Activated CD4-positive, alpha-beta T cell treated with anti-CD3 and anti-CD28 coated beads for 36 hours (primary cell): Measurements from ENCODE around the gene RGPD5. TPM values are rescaled to one million over a fixed set of nuclear protein-coding genes. Genes with fewer than 3 reads are reported as not detected.
"Not testable (repeated sequence)": the region's sequence is repeated elsewhere in the genome, so short reads cannot be mapped to it uniquely, and the experiment has no call there.

Source experiments
- ATAC-seq: fragments of 200-7000 bp; cut with Tn5 transposase; one replicate; pipeline ENCODE4 v1.10.0; 2021; ENCODE audit warnings: mild to moderate bottlenecking, moderate library complexity
- CTCF ChIA-PET: fragments of 350-600 bp; sonication (Branson Sonifier 250); formaldehyde crosslinking; loops from one replicate; lab custom pipeline; 2021; ENCODE audit warnings: antibody characterized with exemption; lab: Charles Lee
- POLR2A ChIA-PET: fragments of 350-600 bp; sonication (Branson Sonifier 250); formaldehyde crosslinking; loops from one replicate; lab custom pipeline; 2021; ENCODE audit warnings: antibody characterized with exemption, inconsistent platforms; lab: Charles Lee
- DNase-seq: peaks from one replicate; pipeline ENCODE4 v3.0.0-alpha.2; 2020
- H3K27ac Mint-ChIP-seq: one replicate; pipeline ENCODE4 v1.8.0; 2021; ENCODE audit warnings: mixed read lengths
- H3K27me3 Mint-ChIP-seq: one replicate; pipeline ENCODE4 v1.8.0; 2021; ENCODE audit warnings: mixed read lengths
- H3K36me3 Mint-ChIP-seq: one replicate; pipeline ENCODE4 v1.8.0; 2021; ENCODE audit warnings: low read depth, mixed read lengths
- H3K4me1 Mint-ChIP-seq: one replicate; pipeline ENCODE4 v1.8.0; 2021; ENCODE audit warnings: mixed read lengths
- H3K4me3 Mint-ChIP-seq: one replicate; pipeline ENCODE4 v1.8.0; 2021; ENCODE audit warnings: mild to moderate bottlenecking, moderate library complexity, mixed read lengths
- H3K9me3 Mint-ChIP-seq: one replicate; pipeline ENCODE4 v1.8.0; 2021; ENCODE audit warnings: low read depth, mixed read lengths
- intact Hi-C, 2 experiments: fragments of 100-400 bp; cut with DNase I in 1 of 2; cut with micrococcal nuclease in 1 of 2; formaldehyde crosslinking; loops; one replicate each; pipeline versions ENCODE4 v1.14.2 to v1.15.1; 2022 to 2024; cut with DNase I, micrococcal nuclease
- total RNA-seq, 2 experiments: library from RNA; stranded (reverse); gene quantifications; one replicate each; pipeline ENCODE4 v1.2.3, GENCODE V29; 2021

RGPD5 gene
- total RNA-seq, 2 experiments from 2014 or later: 25.4 to 27.0 TPM

GRCh38 chr2:109782446-109782993, 11.6 kb upstream of the RGPD5 start:
- intact Hi-C loops, H3K4me1 Mint-ChIP-seq, H3K9me3 Mint-ChIP-seq, POLR2A ChIA-PET, DNase-seq, H3K27ac Mint-ChIP-seq, CTCF ChIA-PET, H3K27me3 Mint-ChIP-seq, H3K4me3 Mint-ChIP-seq, H3K36me3 Mint-ChIP-seq, ATAC-seq: not testable (repeated sequence)

- CTCF ChIA-PET, POLR2A ChIA-PET, H3K9me3 Mint-ChIP-seq, H3K36me3 Mint-ChIP-seq, H3K27me3 Mint-ChIP-seq, DNase-seq, H3K27ac Mint-ChIP-seq, intact Hi-C loops, ATAC-seq, H3K4me3 Mint-ChIP-seq, H3K4me1 Mint-ChIP-seq: not testable (repeated sequence)
Observed at GRCh38 chr2:109791530-109792279, 2.4 kb upstream of the RGPD5 start.

- not testable (repeated sequence) for H3K4me1 Mint-ChIP-seq, DNase-seq
Observed at GRCh38 chr2:109792659-109793058, 1.4 kb upstream of the RGPD5 start.

GRCh38 chr2:109871129-109871751, 77.1 kb downstream of the RGPD5 start:
- POLR2A ChIA-PET, H3K9me3 Mint-ChIP-seq, H3K36me3 Mint-ChIP-seq, H3K27me3 Mint-ChIP-seq, H3K4me1 Mint-ChIP-seq, CTCF ChIA-PET, H3K27ac Mint-ChIP-seq, DNase-seq, H3K4me3 Mint-ChIP-seq, intact Hi-C loops: not testable (repeated sequence)
- peak; percentile 89 for ATAC-seq

More at GRCh38 chr2:109792659-109793058, 1.4 kb upstream of the RGPD5 start:
- CTCF ChIA-PET, H3K36me3 Mint-ChIP-seq, POLR2A ChIA-PET, intact Hi-C loops, H3K27ac Mint-ChIP-seq, H3K9me3 Mint-ChIP-seq, H3K4me3 Mint-ChIP-seq, H3K27me3 Mint-ChIP-seq: not testable (repeated sequence)
- ATAC-seq: peak; percentile 30

GRCh38 chr2:109876625-109877024, 82.5 kb downstream of the RGPD5 start:
- ATAC-seq, CTCF ChIA-PET, H3K4me3 Mint-ChIP-seq, H3K36me3 Mint-ChIP-seq, H3K27me3 Mint-ChIP-seq, DNase-seq, intact Hi-C loops, POLR2A ChIA-PET, H3K4me1 Mint-ChIP-seq, H3K27ac Mint-ChIP-seq, H3K9me3 Mint-ChIP-seq: not testable (repeated sequence)

GRCh38 chr2:109882112-109882511, 88.0 kb downstream of the RGPD5 start:
- ATAC-seq, H3K36me3 Mint-ChIP-seq, H3K4me1 Mint-ChIP-seq, DNase-seq, H3K9me3 Mint-ChIP-seq, intact Hi-C loops, POLR2A ChIA-PET, H3K4me3 Mint-ChIP-seq, H3K27me3 Mint-ChIP-seq, H3K27ac Mint-ChIP-seq, CTCF ChIA-PET: not testable (repeated sequence)

GRCh38 chr2:109888414-109888813, 94.3 kb downstream of the RGPD5 start:
- H3K36me3 Mint-ChIP-seq, CTCF ChIA-PET, H3K4me3 Mint-ChIP-seq, H3K27me3 Mint-ChIP-seq, intact Hi-C loops, H3K27ac Mint-ChIP-seq, ATAC-seq, H3K4me1 Mint-ChIP-seq, H3K9me3 Mint-ChIP-seq, POLR2A ChIA-PET, DNase-seq: not testable (repeated sequence)

- H3K27me3 Mint-ChIP-seq, H3K27ac Mint-ChIP-seq, H3K36me3 Mint-ChIP-seq, H3K4me1 Mint-ChIP-seq, CTCF ChIA-PET, intact Hi-C loops, POLR2A ChIA-PET, H3K4me3 Mint-ChIP-seq, H3K9me3 Mint-ChIP-seq, DNase-seq: not testable (repeated sequence)
- ATAC-seq: peak; percentile 74
Observed at GRCh38 chr2:109889909-109890308, 95.8 kb downstream of the RGPD5 start.

- DNase-seq, H3K4me3 Mint-ChIP-seq, H3K27ac Mint-ChIP-seq, POLR2A ChIA-PET, ATAC-seq, H3K4me1 Mint-ChIP-seq, H3K9me3 Mint-ChIP-seq, intact Hi-C loops, H3K36me3 Mint-ChIP-seq, H3K27me3 Mint-ChIP-seq, CTCF ChIA-PET: not testable (repeated sequence)
Observed at GRCh38 chr2:109891024-109891423, 96.9 kb downstream of the RGPD5 start.

- H3K36me3 Mint-ChIP-seq, H3K27me3 Mint-ChIP-seq, ATAC-seq, H3K9me3 Mint-ChIP-seq, DNase-seq, POLR2A ChIA-PET, intact Hi-C loops, H3K4me3 Mint-ChIP-seq, CTCF ChIA-PET, H3K4me1 Mint-ChIP-seq, H3K27ac Mint-ChIP-seq: not testable (repeated sequence)
Observed at GRCh38 chr2:109893736-109894135, 99.6 kb downstream of the RGPD5 start.

- H3K9me3 Mint-ChIP-seq, H3K27ac Mint-ChIP-seq, H3K36me3 Mint-ChIP-seq, DNase-seq, CTCF ChIA-PET, POLR2A ChIA-PET, intact Hi-C loops, H3K4me3 Mint-ChIP-seq, H3K4me1 Mint-ChIP-seq, H3K27me3 Mint-ChIP-seq, ATAC-seq: not testable (repeated sequence)
Observed at GRCh38 chr2:109894141-109894540, 100.0 kb downstream of the RGPD5 start.
